Measurements from ENCODE around the gene DYNC1LI1.

The DYNC1LI1 gene

DNA sequence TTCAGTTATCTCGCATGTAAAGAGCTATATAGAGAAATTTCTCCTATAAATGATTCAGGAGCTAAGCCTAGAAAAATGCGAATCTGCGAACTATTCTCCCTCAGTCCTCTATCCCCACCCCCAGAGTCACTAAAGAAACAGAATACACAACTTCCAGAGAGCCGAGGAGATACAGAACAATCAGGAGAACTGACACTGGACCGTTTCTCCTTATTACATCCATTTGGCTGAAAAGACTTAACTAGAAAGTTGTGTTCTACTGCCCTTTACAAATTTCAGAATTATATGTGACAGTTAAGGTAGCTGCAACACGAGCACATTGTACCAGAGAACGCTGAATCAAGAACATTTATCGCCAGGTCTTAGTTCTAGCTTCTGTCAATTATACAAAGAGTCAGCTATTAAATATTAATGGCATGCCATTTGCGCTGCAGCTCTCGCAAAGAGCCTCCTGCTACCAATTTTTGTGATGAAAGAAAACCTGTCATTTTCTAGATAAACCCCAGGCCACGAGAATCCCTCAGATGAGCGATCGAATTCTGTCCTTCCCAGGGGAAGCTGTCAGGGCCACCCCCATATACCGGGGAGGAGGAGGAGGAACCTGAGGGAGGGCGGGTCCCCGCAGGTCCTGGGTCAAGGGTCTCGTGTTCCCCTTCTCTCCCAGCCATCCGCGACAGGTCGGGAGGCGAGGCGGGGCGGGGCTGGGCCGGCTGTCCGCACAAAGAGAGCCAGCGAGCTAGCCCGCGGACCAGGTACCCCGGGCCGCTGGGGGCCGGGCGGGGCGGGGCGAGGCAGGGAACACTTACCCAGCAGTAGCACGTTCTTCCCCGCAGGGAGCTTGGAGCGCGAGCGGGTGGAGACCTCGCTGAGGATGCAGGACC lies 878 bp downstream of the DYNC1LI1 start:
- DNase-seq (ENCODE audit: low read depth): peak; percentile 18
- TF ChIP-seq, protein P1, sequence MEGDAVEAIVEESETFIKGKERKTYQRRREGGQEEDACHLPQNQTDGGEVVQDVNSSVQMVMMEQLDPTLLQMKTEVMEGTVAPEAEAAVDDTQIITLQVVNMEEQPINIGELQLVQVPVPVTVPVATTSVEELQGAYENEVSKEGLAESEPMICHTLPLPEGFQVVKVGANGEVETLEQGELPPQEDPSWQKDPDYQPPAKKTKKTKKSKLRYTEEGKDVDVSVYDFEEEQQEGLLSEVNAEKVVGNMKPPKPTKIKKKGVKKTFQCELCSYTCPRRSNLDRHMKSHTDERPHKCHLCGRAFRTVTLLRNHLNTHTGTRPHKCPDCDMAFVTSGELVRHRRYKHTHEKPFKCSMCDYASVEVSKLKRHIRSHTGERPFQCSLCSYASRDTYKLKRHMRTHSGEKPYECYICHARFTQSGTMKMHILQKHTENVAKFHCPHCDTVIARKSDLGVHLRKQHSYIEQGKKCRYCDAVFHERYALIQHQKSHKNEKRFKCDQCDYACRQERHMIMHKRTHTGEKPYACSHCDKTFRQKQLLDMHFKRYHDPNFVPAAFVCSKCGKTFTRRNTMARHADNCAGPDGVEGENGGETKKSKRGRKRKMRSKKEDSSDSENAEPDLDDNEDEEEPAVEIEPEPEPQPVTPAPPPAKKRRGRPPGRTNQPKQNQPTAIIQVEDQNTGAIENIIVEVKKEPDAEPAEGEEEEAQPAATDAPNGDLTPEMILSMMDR (conservative IDR thresholded peaks at IDR 0.05; ENCODE audit: low read length): 0 out of 2 replicates have a peak, but pooled peaks have one; percentile 3
- peak overlapping the region; percentile 90 for H3K4me3 ChIP-seq (ENCODE audit: low read length)

DNA sequence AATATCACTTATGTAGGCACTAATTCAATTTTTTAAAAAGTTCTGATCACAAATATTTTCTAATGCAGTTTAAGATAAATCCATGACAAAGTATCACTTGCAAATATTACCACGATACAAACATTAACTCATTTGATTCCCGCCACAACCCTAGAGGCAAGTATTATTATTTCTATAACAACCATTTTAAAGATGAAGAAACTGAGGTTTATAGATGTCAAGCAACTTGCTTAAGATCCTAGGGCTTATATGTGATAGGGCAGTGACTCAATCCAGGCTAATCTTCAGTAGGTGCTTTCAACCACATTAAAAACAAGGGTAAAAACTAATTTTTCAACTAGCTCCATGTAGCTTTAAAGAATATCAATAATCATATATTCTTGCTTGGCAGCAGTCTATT lies 1.7 kb downstream of the DYNC1LI1 start:
- peak overlapping the region; percentile 90 for H3K4me3 ChIP-seq (ENCODE audit: low read length)
- TF ChIP-seq, protein P1 (conservative IDR thresholded peaks at IDR 0.05; ENCODE audit: low read length): no peak
- DNase-seq (ENCODE audit: low read depth): no peak

DNA sequence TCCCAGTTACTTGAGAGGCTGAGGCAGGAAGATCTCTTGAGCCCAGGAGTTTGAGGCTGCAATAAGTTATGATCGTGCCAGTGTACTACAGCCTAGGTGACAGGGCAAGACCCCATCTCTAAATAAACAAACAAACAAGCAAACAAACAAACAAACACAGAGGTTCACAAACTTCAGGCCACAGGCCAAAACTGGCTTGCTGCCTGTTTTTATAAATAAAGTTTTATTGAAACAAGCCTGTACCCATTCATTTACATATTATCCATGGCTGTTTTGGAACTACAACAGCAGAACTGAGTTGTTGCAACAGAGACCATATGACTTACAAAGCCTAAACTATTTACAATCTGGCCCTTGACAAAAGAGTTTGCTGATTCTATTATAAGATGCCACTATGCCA lies 6.5 kb downstream of the DYNC1LI1 start:
- H3K4me3 ChIP-seq (ENCODE audit: low read length): no peak overlapping the region
- DNase-seq (ENCODE audit: low read depth): no peak
- TF ChIP-seq, protein P1 (conservative IDR thresholded peaks at IDR 0.05; ENCODE audit: low read length): no peak

DNA sequence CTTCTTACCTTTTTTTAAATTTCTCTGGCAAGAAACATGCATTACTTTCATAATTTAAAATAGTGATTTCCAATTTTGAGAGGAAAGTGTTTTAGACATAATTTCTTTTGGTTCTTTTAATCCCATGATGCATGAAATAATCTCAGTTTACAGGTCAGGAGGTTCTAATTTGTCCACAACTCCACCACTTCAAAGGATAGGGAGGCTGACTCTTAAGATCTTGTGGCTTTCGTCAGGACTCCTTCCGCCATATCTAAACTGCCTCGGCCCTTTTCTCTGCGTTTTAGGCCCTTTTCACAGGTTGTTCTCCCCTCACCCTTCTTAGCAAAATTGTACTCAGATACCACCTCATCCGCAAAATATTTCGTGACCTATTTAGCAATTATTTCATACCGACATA lies 8.0 kb downstream of the DYNC1LI1 start:
- H3K4me3 ChIP-seq (ENCODE audit: low read length): no peak overlapping the region
- TF ChIP-seq, protein P1 (conservative IDR thresholded peaks at IDR 0.05; ENCODE audit: low read length): no peak
- no peak for DNase-seq (ENCODE audit: low read depth)

DNA sequence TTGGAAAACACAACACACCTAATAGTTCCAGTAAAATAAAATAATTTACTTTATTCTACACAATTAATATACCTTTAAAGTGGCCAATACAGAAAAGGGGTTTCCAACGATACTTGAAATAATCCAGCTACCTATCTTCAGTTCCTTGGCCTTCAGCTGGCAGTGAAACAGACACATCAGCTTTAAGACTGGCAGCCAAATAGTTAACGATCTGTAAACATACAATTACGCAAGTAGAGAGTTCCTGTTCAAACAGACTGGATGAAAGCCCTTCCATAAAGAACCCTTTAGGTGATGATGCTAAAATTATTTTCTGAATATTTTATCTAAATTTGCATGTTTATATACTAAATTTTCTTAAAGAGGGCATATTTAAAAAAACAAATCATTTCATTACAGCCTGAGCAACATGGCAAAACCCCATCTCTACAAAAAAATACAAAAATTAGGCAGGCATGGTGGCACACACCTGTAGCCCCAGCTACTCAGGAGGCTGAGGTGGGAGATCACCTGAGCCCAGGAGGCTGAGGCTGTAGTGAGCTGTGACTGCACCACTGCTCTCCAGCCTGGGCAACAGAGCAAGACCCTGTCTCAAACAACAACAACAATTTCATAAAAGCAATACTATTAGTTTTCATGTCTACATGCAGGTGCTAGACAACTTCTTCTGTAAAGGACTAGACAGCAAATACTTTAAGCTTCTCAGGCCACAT lies 12.9 kb downstream of the DYNC1LI1 start:
- DNase-seq (ENCODE audit: low read depth): no peak
- TF ChIP-seq, protein P1 (conservative IDR thresholded peaks at IDR 0.05; ENCODE audit: low read length): no peak
- H3K4me3 ChIP-seq (ENCODE audit: low read length): no peak overlapping the region

DNA sequence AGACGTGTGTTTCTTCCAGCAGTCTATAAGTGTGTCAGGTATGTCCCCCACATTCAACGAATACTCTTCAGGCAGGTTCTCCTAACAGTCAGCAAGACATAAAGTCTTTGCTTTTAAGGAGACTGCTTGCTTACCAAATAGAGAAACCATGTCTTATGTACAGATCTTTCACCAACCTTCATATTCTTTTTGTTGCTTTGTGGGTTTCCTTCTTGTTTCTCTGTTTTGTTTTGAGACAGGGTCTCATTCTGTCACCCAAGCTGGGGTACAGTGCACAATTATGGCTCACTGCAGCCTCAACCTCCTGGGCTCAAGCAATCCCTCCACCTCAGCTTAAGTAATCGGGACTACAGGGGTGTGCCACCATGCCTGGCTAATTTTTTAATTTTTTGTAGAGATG lies 14.3 kb downstream of the DYNC1LI1 start:
- TF ChIP-seq, protein P1 (conservative IDR thresholded peaks at IDR 0.05; ENCODE audit: low read length): no peak
- H3K4me3 ChIP-seq (ENCODE audit: low read length): no peak overlapping the region
- no peak for DNase-seq (ENCODE audit: low read depth)

All from AG10803 (cell line).